DLD1 (cell line): Measurements from ENCODE around the gene LDLRAD4.
"Not testable (repeated sequence)": the region's sequence is repeated elsewhere in the genome, so short reads cannot be mapped to it uniquely, and the experiment has no call there.

Experiments
- in situ Hi-C: cut with HindIII; loops from 2 replicates; pipeline ENCODE4 v1.10.0; 2017; ENCODE audit warnings: low sequenced_read_pairs

LDLRAD4 gene

GRCh38 chr18:13476312-13476711, 257.8 kb downstream of the LDLRAD4 start:
- in situ Hi-C loops: not testable (repeated sequence)

GRCh38 chr18:13477147-13477683, 258.7 kb downstream of the LDLRAD4 start:
- in situ Hi-C loops: no loop called here

- in situ Hi-C loops: no loop called here
Measured at GRCh38 chr18:13480571-13481255, 262.2 kb downstream of the LDLRAD4 start.

DNA sequence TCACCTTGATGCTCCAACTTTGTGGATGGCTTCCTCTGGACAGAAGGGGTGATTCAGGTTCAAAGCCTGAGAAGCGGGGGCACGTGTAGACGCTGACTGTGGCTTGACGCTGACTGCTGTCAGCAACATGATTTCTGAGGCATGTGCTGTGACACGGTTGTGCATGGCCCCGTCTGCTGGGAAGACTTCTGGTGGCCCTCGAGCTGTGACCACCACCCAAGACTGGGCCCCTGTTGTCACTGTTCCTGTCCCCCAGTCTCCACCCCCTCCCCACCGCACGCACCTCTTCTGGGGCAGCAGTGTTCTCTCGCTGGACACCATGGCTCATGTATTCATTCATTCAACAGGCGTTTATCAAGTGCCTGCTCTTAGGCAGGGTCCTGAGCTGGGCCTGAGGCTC, 262.8 kb downstream of the LDLRAD4 start:
- in situ Hi-C loops: no loop called here

GRCh38 chr18:13481820-13482617, 263.5 kb downstream of the LDLRAD4 start:
- in situ Hi-C loops: no loop called here

- in situ Hi-C loops: no loop called here
Measured at GRCh38 chr18:13482618-13482945, 264.0 kb downstream of the LDLRAD4 start.

DNA sequence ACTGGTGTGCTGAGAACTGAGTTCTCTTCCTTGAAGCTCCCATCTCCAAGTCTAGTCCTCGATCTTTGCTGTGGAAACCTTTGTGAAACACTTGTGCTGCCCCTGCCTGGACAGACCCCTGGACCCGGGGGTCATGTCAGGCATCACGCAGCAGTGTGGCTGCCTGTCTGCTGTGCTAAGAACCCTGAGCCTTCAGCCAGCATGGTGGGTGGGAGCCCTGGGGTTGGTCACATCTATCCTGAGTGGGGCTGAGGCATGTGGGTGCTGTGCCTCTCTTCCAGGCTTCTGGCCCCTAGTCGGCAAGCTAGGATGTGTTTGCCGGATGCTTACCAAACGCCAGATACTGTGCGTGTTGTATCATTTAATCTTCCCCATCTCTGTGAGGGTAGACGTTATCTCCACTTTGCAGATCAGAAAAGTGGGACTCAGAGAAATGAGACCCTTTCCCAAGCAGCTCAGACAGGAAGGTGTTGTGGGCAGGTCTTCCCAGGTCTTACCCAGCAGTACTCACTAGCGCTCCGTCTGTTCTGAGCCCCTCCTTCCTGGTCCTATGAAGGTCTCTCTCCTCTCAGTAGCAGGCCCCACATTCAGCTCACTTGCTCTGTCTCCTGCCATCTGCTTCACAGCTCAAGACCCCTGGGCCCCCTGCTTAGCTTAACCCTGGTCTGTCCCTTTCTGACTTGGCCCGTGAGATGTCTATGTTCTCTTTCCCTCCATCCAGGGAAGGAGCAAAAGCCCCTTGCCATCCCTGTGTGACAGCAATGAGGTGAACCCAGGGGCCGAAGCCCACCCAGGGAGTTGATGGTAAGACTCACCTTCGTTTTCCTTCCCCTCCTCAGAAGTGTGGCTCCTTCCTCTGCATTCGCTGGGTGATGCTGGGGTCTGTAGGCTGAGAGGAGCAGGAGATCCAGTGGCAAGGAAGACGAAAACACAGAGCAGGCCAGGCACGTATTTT, 265.0 kb downstream of the LDLRAD4 start:
- in situ Hi-C loops: no loop called here

DNA sequence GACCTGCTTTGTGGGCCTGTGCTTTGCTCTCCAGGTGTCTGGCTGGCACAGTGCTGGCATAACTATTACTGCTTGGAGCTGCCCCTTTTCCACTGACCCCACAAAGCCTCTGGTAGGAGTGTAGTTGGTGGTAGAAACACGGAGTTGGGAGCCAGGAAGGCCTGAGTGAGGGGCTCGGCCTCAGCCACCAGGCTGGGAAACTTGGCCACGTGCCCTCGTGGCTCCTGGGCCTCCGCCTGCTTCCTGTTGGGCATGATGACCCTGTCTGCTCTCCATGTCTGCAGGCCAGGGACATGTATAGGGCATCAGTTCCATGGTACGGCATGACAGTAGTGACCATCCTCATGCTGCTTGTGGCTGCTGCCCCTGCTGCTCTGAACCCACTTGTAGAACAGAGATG, 266.6 kb downstream of the LDLRAD4 start:
- in situ Hi-C loops: no loop called here

- in situ Hi-C loops: no loop called here
Measured at GRCh38 chr18:13485604-13486003, 267.0 kb downstream of the LDLRAD4 start.

DNA sequence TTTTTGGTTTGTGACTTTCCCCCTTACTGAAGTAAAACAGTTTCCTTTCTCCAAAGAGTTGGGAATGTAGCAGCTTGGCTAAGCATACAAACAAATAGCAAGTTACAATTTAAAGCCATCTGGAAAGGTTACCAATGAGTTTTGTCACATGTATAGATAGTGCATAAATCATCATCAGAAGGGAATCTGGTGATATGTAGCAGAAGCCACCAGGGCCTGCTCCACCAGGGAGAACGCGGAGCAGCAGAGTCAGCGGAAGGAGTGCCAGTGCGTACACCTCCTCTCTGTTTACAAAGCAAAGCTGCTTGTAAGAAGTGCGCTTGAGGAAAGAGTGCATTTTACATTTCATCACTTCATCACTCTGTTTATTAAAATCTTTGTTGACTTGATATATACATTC, 267.7 kb downstream of the LDLRAD4 start:
- in situ Hi-C loops: no loop called here

DNA sequence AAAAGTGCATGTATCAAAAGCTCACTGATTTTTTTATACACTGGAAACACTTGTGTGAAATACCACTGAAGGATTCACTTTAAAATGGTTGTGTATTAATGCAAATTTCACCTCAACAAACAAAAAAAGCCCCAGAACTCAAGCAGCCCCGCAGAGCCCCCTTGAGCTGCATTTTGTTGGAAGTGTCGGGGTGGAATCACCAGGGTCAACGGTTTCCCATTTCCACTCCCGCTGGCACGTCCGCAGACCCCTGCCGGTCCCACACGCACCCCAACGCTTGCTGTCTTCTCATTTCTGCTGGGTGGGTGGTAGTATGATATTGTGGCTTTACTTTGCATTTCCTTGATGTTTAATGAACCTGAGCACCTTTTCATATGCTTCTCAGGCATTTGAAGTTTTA, 268.1 kb downstream of the LDLRAD4 start:
- in situ Hi-C loops: no loop called here

GRCh38 chr18:13487237-13487636, 268.7 kb downstream of the LDLRAD4 start:
- in situ Hi-C loops: no loop called here

GRCh38 chr18:13488281-13488929, 269.8 kb downstream of the LDLRAD4 start:
- in situ Hi-C loops: no loop called here

DNA sequence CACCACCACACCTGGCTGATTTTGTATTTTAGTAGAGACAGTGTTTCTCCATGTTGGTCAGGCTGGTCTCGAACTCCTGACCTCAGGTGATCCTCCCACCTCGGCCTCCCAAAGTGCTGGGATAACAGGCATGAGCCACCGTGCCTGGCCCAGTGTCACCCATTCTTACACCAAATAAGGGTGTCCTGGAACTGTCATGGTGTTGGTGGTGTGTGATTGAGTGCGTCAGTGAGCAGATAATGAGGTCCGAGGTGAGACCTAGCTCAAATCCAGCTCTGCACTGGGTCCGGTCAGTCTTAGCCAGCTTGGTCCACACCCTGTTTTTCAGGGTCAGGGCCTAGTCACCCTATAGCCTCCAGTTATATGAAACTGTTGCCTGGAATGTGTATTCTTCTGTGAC, 270.7 kb downstream of the LDLRAD4 start:
- in situ Hi-C loops: not testable (repeated sequence)

- in situ Hi-C loops: no loop called here
Measured at GRCh38 chr18:13491138-13491537, 272.6 kb downstream of the LDLRAD4 start.

- in situ Hi-C loops: no loop called here
Measured at GRCh38 chr18:13492314-13492713, 273.8 kb downstream of the LDLRAD4 start.

GRCh38 chr18:13493079-13493478, 274.5 kb downstream of the LDLRAD4 start:
- in situ Hi-C loops: no loop called here

DNA sequence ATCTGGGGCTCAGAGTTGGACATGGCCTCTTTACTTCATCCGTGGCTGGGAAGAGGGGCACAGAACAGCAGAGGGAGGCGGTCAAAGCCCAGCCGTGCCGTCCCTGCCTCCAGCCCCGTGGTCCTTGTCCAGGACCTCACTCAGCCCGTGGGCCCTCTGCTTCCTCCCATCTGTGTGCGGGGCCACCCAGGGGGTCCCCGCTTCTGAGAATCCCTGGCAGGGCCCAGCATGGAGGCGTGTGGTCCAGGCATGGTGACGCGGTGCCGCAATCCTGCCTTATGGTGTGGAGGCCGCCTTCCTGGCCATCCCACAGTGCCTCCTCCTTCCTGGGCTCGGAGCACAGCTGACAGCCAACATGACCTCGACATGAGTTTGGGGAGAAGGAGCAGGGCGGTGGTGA, 275.2 kb downstream of the LDLRAD4 start:
- in situ Hi-C loops: no loop called here

- in situ Hi-C loops: no loop called here
Measured at GRCh38 chr18:13494871-13495445, 276.4 kb downstream of the LDLRAD4 start.

GRCh38 chr18:13495961-13496360, 277.4 kb downstream of the LDLRAD4 start:
- in situ Hi-C loops: no loop called here
